ENCODE measurements around the gene GLDC. TPM values are rescaled to one million over a fixed set of nuclear protein-coding genes. Genes with fewer than 3 reads are reported as not detected.
"Not testable (repeated sequence)": the region's sequence is repeated elsewhere in the genome, so short reads cannot be mapped to it uniquely, and the experiment has no call there.

GLDC gene
- total RNA-seq, 1 experiment from 2014 or later: not detected

GRCh38 chr9:6664204-6664680, 18.7 kb upstream of the GLDC start:
- DNase-seq (ENCODE audit: low spot score): no peak

GRCh38 chr9:6660512-6660911, 15.0 kb upstream of the GLDC start:
- DNase-seq (ENCODE audit: low spot score): no peak

- no peak for DNase-seq (ENCODE audit: low spot score)
Observed at GRCh38 chr9:6658628-6659353, 13.3 kb upstream of the GLDC start.

GRCh38 chr9:6656614-6657300, 11.2 kb upstream of the GLDC start:
- DNase-seq (ENCODE audit: low spot score): no peak

GRCh38 chr9:6655036-6655435, 9.5 kb upstream of the GLDC start:
- DNase-seq (ENCODE audit: low spot score): no peak

GRCh38 chr9:6646293-6646636, 736 bp upstream of the GLDC start:
- DNase-seq (ENCODE audit: low spot score): no peak

- not testable (repeated sequence) for DNase-seq (ENCODE audit: low spot score)
Observed at GRCh38 chr9:6645105-6645354, 499 bp downstream of the GLDC start.

- no peak for DNase-seq (ENCODE audit: low spot score)
Observed at GRCh38 chr9:6644346-6645104, 1.0 kb downstream of the GLDC start.

- no peak for DNase-seq (ENCODE audit: low spot score)
Observed at GRCh38 chr9:6641961-6642360, 3.6 kb downstream of the GLDC start.

GRCh38 chr9:6641561-6641960, 4.0 kb downstream of the GLDC start:
- no peak for DNase-seq (ENCODE audit: low spot score)

- DNase-seq (ENCODE audit: low spot score): no peak
Observed at GRCh38 chr9:6641056-6641455, 4.5 kb downstream of the GLDC start.

- DNase-seq (ENCODE audit: low spot score): no peak
Observed at GRCh38 chr9:6640268-6641051, 5.1 kb downstream of the GLDC start.

- DNase-seq (ENCODE audit: low spot score): no peak
Observed at GRCh38 chr9:6639622-6640021, 5.9 kb downstream of the GLDC start.

GRCh38 chr9:6634444-6634843, 11.1 kb downstream of the GLDC start:
- DNase-seq (ENCODE audit: low spot score): no peak

- DNase-seq (ENCODE audit: low spot score): no peak
Observed at GRCh38 chr9:6633378-6633777, 12.2 kb downstream of the GLDC start.

GRCh38 chr9:6632516-6633183, 12.9 kb downstream of the GLDC start:
- DNase-seq (ENCODE audit: low spot score): no peak

- DNase-seq (ENCODE audit: low spot score): no peak
Observed at GRCh38 chr9:6631207-6631512, 14.4 kb downstream of the GLDC start.

GRCh38 chr9:6630502-6631206, 14.9 kb downstream of the GLDC start:
- no peak for DNase-seq (ENCODE audit: low spot score)

GRCh38 chr9:6628704-6629103, 16.8 kb downstream of the GLDC start:
- no peak for DNase-seq (ENCODE audit: low spot score)

- no peak for DNase-seq (ENCODE audit: low spot score)
Observed at GRCh38 chr9:6625363-6625762, 20.2 kb downstream of the GLDC start.

- not testable (repeated sequence) for DNase-seq (ENCODE audit: low spot score)
Observed at GRCh38 chr9:6622784-6623183, 22.7 kb downstream of the GLDC start.

Measured in H4 (cell line).